ENCODE measurements around the gene CACNA2D1.
"Not testable (repeated sequence)": the region's sequence is repeated elsewhere in the genome, so short reads cannot be mapped to it uniquely, and the experiment has no call there.

CACNA2D1 gene

GRCh38 chr7:82018226-82018625, 425.4 kb downstream of the CACNA2D1 start:
- DNase-seq (ENCODE audit: insufficient read length, low spot score) (no peak), FAIRE-seq (no peak)
- TF ChIP-seq POLR2A (IDR thresholded peaks at IDR 0.05; ENCODE audit: low read depth, low read length) = no peak

- DNase-seq (ENCODE audit: insufficient read length, low spot score) (no peak), FAIRE-seq (peak; percentile 69)
- no peak for TF ChIP-seq POLR2A (IDR thresholded peaks at IDR 0.05; ENCODE audit: low read depth, low read length)
These were observed 426.1 kb downstream of the CACNA2D1 start for GRCh38 chr7:82017334-82017943.

GRCh38 chr7:82015751-82016150, 427.8 kb downstream of the CACNA2D1 start:
- FAIRE-seq = no peak
- no peak for TF ChIP-seq POLR2A (IDR thresholded peaks at IDR 0.05; ENCODE audit: low read depth, low read length)

GRCh38 chr7:82014574-82014973, 429.0 kb downstream of the CACNA2D1 start:
- not testable (repeated sequence) for FAIRE-seq

More at GRCh38 chr7:82015751-82016150, 427.8 kb downstream of the CACNA2D1 start:
- no peak for DNase-seq (ENCODE audit: insufficient read length, low spot score)

GRCh38 chr7:82012453-82012852, 431.1 kb downstream of the CACNA2D1 start:
- FAIRE-seq = no peak
- no peak for DNase-seq (ENCODE audit: insufficient read length, low spot score)

More at GRCh38 chr7:82014574-82014973, 429.0 kb downstream of the CACNA2D1 start:
- not testable (repeated sequence) for DNase-seq (ENCODE audit: insufficient read length, low spot score)

GRCh38 chr7:82010416-82010815, 433.2 kb downstream of the CACNA2D1 start:
- no peak for FAIRE-seq

More at GRCh38 chr7:82012453-82012852, 431.1 kb downstream of the CACNA2D1 start:
- no peak for TF ChIP-seq POLR2A (IDR thresholded peaks at IDR 0.05; ENCODE audit: low read depth, low read length)

GRCh38 chr7:82007315-82007714, 436.3 kb downstream of the CACNA2D1 start:
- DNase-seq (ENCODE audit: insufficient read length, low spot score) = no peak
- TF ChIP-seq POLR2A (IDR thresholded peaks at IDR 0.05; ENCODE audit: low read depth, low read length) = no peak
- no peak for FAIRE-seq

More at GRCh38 chr7:82010416-82010815, 433.2 kb downstream of the CACNA2D1 start:
- TF ChIP-seq POLR2A (IDR thresholded peaks at IDR 0.05; ENCODE audit: low read depth, low read length) = no peak
- no peak for DNase-seq (ENCODE audit: insufficient read length, low spot score)

- FAIRE-seq (no peak), DNase-seq (ENCODE audit: insufficient read length, low spot score) (no peak)
- no peak for TF ChIP-seq POLR2A (IDR thresholded peaks at IDR 0.05; ENCODE audit: low read depth, low read length)
These were observed 438.5 kb downstream of the CACNA2D1 start for GRCh38 chr7:82005056-82005455.

GRCh38 chr7:81993186-81993585, 450.4 kb downstream of the CACNA2D1 start:
- DNase-seq (ENCODE audit: insufficient read length, low spot score) (no peak), FAIRE-seq (no peak)
- no peak for TF ChIP-seq POLR2A (IDR thresholded peaks at IDR 0.05; ENCODE audit: low read depth, low read length)

GRCh38 chr7:81990395-81990794, 453.2 kb downstream of the CACNA2D1 start:
- TF ChIP-seq POLR2A (IDR thresholded peaks at IDR 0.05; ENCODE audit: low read depth, low read length) = no peak
- no peak for DNase-seq (ENCODE audit: insufficient read length, low spot score)
- no peak for FAIRE-seq

GRCh38 chr7:81986723-81987470, 456.7 kb downstream of the CACNA2D1 start:
- FAIRE-seq (no peak), DNase-seq (ENCODE audit: insufficient read length, low spot score) (no peak)
- no peak for TF ChIP-seq POLR2A (IDR thresholded peaks at IDR 0.05; ENCODE audit: low read depth, low read length)

- FAIRE-seq (no peak), DNase-seq (ENCODE audit: insufficient read length, low spot score) (no peak)
- no peak for TF ChIP-seq POLR2A (IDR thresholded peaks at IDR 0.05; ENCODE audit: low read depth, low read length)
These were observed 460.2 kb downstream of the CACNA2D1 start for GRCh38 chr7:81983406-81983805.

- TF ChIP-seq POLR2A (IDR thresholded peaks at IDR 0.05; ENCODE audit: low read depth, low read length) = no peak
- FAIRE-seq = no peak
These were observed 470.5 kb downstream of the CACNA2D1 start for GRCh38 chr7:81973117-81973516.

GRCh38 chr7:81960026-81960425, 483.6 kb downstream of the CACNA2D1 start:
- no peak for TF ChIP-seq POLR2A (IDR thresholded peaks at IDR 0.05; ENCODE audit: low read depth, low read length)
- FAIRE-seq (no peak), DNase-seq (ENCODE audit: insufficient read length, low spot score) (no peak)

More at GRCh38 chr7:81973117-81973516, 470.5 kb downstream of the CACNA2D1 start:
- no peak for DNase-seq (ENCODE audit: insufficient read length, low spot score)

- no peak for FAIRE-seq
- DNase-seq (ENCODE audit: insufficient read length, low spot score) = no peak
- TF ChIP-seq POLR2A (IDR thresholded peaks at IDR 0.05; ENCODE audit: low read depth, low read length) = no peak
These were observed 486.1 kb downstream of the CACNA2D1 start for GRCh38 chr7:81957517-81957916.
